ENCODE data around the gene DYRK1A.
"Not testable (repeated sequence)": the region's sequence is repeated elsewhere in the genome, so short reads cannot be mapped to it uniquely, and the experiment has no call there.

The DYRK1A gene

DNA sequence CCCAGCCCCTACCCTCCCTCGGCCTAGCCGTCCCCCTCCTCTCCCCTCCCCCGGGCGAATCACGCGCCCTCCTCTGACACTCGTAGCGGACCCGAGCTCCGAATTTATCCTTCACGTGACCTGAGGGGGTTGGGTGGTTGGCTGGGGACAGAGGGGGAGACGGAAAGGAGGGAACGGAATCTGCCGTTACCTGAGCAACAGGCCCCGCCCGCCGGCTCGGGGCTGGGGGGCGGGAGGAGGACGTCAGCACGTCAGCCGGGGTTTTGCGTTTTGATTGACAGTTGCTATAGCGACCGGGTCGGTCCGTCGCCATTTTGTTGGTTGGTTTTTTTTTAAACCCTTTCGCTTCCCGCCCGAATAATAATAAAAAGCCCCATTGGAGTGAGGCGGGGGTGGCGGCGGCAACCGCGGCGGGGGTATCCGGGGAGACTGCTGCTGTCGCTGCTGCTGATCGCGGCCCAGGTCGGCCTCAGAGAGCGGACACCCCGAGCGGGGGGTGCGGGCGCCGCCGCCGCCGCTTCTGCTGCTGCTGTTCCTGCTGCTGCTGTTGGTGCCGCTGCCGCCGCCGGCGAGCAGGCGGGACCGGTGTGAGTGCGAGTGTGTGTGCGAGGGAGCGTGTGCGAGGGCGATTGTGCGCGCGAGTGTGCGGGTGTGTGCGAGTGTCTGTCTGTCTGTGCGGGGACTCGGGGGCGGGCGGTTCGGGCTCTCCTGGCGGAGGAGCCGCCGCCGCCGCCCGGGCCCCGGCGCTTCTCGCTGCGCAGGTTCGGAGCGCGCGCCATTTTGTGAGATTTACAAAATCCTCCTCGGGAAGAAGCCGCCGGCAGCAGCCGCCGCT lies at the start of gene DYRK1A:
TSS of gene DYRK1A (plus strand) at position 292 of the 835 bp plus-strand sequence. CDS start 53,602 bp downstream, outside the sequence.
- DNase-seq (ENCODE audit: low spot score): peak; percentile 98

DNA sequence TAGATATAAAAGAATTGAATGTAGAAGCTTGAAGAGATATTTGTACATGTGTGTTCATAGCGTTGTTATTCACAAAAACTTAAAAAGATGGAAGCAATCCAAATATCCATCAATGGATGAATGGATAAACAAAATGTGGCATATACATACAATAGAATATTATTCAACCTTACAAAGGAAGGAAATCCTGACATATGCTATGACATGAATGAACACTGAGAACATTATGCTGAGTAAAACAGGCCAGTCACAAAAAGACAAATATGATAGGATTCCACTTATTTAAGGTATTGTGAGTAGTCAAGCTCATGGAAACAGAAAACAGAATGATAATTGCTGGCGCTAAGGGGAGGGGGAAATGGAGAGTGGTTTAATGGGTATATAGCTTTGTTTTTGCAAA lies 47.0 kb upstream of the DYRK1A start:
- no peak for DNase-seq (ENCODE audit: low spot score)

DNA sequence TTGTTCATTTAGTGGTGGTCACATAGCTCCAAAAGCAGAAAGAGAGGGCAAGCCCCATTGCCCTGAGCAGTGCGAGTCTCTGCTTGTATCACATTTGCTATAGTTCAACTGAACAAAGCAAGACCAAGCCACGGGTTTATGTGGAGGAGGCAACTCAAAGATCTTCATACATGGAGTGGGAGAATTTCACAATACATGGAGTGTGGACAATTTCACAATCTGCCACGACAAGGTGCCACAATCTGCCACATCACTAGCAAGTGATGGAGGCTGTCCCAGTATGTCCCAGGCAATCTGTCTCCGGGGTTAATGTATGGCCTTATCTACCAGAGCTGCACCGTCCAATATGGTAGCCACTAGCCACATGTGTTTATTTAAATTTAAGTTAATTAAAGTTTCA lies 44.5 kb upstream of the DYRK1A start:
- no peak for DNase-seq (ENCODE audit: low spot score)

DNA sequence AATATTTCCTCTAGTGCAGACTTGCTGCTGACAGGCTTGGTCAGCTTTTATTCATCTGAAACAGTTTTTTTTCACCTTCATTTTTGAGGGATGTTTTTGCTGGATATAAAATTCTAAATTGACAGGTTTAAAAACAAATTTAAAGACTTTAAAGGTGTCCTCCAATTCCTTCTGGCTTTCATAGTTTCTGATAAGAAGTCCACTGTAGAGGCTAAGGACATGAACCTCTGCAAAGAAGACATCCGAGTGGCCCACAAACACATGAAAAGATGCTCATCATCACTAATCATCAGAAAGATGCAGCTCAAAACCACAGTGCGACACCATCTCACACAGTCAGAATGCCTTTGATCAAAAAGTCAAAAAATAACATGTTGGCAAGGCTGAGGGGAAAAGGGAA lies 42.0 kb upstream of the DYRK1A start:
- no peak for DNase-seq (ENCODE audit: low spot score)

DNA sequence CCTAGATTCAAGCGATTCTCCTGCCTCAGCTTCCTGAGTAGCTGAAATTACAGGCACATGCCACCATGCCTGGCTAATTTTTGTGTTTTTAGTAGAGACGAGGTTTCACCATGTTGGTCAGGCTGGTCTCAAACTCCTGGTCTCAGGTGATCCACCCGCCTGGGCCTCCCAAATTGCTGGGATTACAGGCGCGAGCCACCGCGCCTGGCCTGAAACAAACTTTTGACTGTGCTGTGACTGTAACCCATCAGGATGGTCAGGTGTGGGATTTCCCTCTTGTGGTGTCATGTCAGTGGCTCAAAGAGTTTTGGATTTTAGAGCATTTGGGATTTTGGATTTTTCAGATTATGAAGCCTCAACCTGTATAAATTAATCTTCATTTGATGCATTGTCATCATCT lies 38.4 kb upstream of the DYRK1A start:
- not testable (repeated sequence) for DNase-seq (ENCODE audit: low spot score)

DNA sequence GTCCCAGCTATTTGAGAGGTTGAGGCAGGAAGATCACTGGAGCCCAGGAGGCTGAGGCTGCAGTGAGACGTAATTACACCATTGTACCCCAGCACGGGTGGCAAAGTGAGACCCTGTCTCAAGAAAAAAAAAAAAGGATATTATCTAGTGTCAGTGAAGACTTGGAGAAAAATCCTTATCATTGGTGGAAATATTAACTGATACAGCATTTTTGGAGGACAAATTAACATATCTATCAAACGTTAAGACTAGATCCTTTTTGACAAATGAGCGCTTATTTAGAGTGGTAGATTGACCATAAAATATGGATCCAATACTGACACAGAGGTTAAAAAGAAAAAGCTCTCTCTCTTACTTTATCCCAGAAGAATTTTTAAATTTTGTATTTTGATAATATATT lies 35.2 kb upstream of the DYRK1A start:
- DNase-seq (ENCODE audit: low spot score): no peak

DNA sequence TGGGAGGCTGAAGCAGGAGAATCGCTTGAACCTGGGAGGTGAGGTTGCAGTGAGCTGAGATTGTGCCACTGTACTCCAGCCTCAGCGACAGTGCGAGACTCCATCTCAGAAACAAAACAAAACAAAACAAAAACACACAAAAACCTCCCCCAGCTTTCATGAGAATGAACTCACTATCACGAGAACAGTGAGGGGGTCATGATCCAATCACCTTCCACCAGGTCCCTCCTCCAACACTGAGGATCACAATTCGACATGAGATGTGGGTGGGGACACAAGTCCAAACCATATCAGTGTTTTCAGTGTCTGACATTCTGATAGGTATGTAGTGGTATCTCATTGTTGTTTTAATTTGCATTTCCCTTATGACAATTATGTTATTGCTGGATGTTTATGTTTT lies 31.5 kb upstream of the DYRK1A start:
- no peak for DNase-seq (ENCODE audit: low spot score)

DNA sequence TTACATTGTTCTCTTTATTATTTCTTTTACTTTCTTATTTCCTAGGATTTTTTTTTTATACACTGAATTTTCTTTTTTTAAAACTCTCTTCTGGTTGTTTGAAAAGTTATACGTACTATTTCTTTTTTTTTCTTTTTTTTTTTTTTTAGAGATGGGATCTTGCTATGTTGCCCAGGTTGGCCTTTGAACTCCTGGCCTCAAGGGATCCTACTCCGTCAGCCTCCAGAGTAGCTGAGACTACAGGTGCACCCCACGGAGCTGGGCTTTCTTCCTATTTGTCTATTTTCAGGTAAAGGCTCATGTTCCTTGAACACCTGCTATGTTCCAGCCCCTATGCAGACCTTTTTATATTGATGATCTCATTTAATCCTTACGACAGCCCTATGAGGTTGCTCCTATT lies 29.4 kb upstream of the DYRK1A start:
- no peak for DNase-seq (ENCODE audit: low spot score)

DNA sequence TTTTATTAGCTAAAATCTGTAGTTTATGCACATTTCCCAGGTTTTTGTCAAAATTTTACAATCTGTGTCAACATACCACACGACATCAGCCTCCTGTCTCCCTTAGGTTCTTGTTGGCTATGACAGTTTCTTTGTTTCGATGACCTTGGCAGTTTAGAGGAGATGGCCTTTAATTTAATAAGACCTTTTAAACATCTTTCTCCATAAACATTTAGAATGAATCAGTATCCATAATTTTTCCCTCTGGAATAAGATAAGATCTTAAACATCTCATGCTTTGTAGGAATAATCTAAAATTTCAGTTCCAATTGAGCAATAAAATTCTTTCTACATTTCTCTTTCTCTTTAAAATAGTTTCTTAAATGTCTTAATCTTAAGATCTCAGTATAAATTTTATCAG lies 28.7 kb upstream of the DYRK1A start:
- no peak for DNase-seq (ENCODE audit: low spot score)

DNA sequence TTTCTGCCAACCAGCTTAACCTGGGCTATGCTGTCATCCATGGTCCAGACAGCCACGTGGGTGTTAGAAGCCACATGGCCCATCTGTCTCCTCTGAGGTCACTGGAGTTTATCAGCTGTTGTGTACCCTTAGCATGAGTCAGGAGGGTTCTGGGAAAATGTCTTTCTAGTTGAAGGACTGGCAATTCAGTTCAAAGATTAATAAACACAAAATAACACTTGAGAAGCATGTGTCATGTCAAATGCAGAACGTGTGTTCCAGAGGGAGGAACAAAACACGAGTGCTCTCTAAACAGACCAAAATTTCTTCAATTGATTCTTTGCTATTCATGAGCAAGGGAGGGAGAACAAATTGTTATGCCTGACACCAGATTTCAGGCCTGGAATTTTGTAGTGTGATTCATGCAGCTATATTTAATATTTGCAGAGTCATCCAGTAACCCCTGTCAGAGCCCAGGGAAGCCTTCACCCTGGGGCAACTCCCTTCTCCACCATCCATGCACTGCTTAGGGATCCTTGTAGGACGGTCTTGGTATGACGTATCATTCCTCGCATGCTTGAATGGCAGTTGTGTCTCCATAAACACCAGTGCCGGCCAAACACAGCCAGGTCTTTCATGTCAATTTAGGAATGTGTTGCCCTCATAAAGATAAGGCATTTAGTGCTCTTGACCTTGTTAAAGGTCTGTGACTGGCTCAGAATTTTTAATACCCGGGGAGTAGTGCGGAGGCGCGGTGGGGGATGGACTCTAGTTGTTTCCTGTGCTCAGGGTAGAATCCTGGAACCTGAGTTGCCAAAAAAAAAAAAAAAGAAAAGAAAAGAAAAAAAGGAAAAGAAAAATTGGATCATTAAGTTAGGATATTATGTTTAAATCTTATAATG lies 27.7 kb upstream of the DYRK1A start:
- DNase-seq (ENCODE audit: low spot score): peak; percentile 85

DNA sequence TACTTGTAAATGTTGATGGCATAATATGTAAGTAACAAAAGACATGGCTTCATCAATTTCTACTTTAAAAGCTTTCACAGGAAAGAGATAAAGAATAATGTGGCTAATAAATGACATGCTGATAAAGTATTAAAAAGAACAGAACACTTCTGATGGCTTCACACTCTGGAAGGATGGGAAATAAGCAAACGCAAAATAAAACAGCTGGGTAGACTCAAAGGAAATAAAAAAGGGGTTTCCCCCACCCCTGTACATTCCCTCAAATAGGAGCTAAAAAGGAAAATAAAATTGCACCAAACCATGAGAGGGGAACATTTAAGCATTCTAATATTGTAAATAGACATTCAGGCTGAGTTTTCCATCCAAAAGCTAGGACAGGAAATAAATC lies 27.0 kb upstream of the DYRK1A start:
- DNase-seq (ENCODE audit: low spot score): no peak

DNA sequence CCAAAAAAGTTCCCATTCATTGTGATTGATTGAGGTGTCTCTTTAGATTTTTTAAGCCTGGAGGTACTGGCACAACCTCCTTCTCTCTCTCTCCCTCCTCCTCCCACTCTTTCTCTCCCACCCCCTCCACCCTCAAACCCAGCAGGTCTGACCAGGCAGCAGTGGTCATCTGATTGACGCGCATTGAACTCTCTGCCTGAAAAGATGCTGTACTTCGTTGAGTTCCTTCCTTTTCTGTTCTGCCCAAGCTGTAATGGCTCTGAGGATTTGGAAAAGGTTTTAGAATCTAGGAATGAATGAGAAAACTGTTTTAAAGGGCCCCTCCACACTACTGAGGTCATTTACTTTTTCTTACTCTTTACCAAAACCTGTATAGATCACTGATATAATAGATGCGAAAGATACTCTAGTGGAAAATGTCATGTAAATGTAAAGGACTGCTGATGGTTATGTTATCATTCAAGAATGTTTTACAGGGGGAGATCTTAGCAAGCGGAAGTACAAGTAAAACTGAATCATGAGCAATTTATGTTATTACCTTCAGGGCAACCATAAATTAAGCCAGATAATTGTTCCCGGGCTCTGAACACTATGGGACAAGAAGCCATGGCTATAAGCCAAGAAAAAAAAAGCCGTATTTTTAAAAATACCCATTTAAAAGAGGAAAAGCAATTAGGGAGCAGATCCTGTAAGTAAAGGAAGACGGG lies 25.2 kb upstream of the DYRK1A start:
- DNase-seq (ENCODE audit: low spot score): no peak

DNA sequence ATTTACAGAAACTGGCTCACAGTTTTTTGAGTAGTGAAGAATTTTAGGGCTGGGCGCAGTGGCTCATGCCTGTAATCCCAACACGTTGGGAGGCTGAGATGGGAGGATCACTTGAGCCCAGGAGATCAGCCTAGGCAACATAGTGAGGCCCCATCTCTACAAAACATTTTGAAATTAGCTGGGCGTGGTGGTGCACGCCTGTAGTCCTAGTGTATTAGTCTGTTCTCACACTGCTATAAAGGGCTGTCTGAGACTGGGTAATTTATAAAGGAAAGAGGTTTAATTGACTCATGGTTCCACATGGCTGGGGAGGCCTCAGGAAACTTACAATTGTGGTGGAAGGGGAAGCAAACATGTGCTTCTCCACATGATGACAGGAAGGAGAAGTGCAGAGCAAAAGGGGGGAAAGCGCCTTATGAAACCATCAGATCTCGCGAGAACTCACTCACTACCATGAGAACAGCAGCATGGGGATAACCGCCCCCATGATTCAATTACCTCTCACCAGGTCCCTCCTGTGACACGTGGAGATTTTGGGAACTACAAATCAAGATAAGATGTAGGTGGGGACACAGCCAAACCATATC lies 24.4 kb upstream of the DYRK1A start:
- DNase-seq (ENCODE audit: low spot score): no peak

DNA sequence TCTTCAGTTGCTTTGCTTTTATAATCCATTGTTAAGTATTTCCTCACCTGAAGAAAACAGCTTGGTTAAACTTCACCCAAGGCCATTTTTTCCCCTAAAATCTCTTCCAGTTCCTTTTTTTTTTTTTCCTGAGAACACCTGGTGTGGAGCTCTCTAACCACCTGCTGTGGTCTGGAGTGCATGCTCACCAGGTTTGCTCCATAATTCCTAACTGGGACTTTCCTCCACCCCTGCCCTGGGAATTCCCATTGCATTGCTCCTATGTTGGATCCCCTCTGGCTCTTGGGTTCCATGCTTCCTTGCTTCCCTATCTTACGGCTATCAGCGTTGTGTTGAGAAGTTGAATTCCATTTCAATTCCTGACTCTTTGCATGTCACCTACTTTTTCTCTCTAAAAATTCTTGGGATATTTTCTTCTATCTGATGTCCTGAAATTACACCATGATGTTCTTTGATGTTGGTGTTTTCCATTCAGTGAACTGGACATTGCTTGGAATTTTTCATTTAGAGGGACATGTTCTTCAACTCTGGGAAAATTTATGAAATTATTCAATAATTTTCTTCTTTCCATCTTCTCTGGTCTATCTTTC lies 19.6 kb upstream of the DYRK1A start:
- no peak for DNase-seq (ENCODE audit: low spot score)

DNA sequence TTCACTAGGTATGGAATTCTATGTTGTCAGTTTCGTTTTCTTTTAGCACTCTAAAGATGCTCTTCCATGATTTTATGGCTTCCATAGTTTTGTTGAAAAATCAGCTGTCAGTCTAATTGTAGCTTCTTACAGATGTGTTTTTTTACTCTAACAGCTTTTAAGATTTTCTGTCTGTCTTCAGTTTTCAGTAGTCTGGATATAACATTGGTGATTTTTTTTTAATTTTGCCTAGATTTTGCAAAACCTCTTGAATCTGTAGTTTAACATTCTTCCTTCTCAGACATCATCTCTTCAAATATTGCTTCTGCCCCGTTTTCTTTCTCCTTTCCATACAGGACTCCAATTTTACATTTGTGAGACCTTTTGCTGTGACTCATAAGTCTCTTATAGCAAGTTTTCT lies 17.9 kb upstream of the DYRK1A start:
- DNase-seq (ENCODE audit: low spot score): no peak

DNA sequence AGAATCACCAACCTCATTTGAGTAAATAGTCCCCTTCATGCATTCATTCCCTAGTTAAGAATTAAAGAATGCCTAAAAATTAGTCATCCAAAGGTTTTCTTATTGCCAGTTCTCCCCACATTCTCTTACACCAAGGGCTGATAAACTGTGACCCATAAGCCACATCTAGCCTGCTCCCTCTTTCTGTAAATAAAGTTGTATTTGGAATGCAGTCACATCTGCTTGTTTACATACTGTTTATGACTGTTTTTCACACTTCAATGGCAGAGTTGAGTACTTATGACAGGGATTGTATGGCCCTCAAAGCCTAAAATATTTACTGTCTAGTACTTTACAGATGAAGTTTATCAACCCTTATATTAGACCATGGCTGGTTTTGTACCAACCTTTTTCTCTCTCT lies 16.1 kb upstream of the DYRK1A start:
- DNase-seq (ENCODE audit: low spot score): no peak

DNA sequence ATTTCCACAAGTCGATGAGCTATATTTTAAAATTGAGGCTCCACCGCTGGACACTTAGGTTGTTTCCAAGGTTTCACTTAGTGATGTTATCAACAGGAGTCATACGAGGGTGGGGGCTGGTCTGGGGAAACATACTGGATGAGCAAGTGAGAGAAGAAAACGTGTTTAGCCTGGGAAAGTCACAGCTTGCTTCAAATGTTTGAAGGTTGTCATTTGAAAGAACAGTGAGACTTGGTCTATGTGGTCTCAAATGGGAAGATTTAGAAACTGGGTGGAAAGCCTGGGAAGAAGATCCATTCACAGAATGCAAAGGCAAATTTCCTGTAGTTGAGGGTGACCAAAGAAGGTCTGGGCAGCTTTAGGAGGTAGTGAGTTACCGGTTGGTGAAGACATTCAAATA lies 9.9 kb upstream of the DYRK1A start:
- DNase-seq (ENCODE audit: low spot score): no peak

DNA sequence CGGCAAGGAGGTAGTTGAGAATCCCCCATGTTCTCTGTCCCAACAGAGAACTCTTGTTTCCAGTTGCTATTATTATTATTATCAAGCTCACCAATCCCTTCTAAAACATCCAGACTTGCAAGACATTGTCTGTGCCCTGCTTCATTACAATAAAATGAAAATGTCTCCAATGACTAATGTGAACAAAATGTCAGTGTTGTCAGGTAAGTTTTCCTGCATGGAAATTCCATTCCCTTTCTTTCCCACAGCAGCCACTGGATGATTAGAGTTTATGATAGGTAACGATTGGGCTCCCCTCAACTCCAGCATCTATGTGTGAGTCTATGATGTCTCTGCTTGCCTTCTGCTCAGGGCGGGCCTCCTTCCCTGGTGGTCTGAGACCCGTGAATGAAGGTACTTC lies 8.9 kb upstream of the DYRK1A start:
- no peak for DNase-seq (ENCODE audit: low spot score)

DNA sequence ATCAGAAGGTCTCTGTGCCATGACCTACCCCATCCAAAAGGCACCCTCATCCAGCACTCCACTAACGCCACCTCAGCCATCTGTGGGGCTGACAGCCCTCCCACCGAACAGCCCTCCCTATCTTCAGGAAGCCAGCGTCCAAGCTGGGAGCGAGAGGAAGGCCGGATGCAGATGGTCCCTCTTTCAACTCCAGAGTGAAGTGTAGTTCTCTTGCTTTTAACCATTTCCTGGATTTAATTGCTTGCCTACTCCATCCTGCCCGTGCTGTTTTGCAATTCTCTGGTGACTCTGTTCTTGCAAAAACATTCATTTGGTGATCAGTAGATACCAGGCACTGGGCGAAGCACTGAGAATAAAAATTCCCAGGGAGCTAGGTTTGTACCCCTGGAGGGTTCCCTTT lies 8.2 kb upstream of the DYRK1A start:
- no peak for DNase-seq (ENCODE audit: low spot score)

DNA sequence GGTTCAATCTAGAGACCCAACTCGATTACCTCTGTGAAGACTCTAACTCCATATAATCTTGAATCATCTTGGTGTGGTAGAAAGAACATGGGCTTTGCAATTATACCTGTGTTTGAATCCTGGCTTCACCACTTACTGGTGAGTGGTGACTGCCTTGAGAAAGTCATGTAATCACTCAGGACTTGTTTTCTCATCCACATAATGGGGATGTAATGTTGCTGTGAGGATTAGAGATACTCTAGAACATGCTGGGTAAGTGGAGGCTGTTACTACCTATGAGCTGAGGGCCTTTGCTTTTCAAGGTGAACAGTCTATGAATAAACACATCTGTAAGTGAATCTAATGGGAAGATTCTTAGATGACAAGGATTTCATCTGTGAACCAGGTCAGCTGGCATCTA lies 2.6 kb upstream of the DYRK1A start:
- no peak for DNase-seq (ENCODE audit: low spot score)

DNA sequence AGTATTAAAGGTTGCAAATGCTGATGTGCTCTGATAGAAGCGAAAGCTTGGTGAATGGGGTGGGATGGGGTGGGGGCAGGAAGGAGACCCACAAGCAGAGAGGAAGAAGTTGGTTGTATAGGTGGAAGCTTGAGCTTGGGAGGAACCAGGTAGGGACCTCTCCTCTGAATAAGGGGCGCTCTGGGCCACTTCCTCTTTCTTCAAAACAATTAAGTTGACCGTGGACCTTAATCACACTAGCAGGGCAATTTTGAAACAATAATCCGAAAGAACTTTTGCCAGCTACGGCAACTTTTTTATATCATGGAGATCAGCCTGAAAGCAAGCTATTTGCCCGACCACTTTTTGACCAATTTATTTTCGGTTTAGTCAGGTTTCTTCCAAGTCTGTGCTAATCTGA lies 1.9 kb upstream of the DYRK1A start:
- no peak for DNase-seq (ENCODE audit: low spot score)

All from hepatic stellate cell (primary cell).